AG04449 (cell line): ENCODE measurements around the gene CLCNKA.
A peak's percentile ranks its signal among the peaks of the same experiment; 100 is the strongest.

Experiments
- CTCF ChIA-PET: fragments of 350-600 bp; formaldehyde crosslinking; extraction: SDS; loops from one replicate; lab custom pipeline; 2021; ENCODE audit warnings: antibody characterized with exemption; lab: Yijun Ruan, JAX
- POLR2A ChIA-PET: fragments of 400-600, 350-600 bp; formaldehyde crosslinking; extraction: SDS; loops from one replicate; lab custom pipeline; 2020; ENCODE audit warnings: antibody characterized with exemption, inconsistent platforms; lab: Yijun Ruan, JAX
- DNase-seq: peaks from one replicate; pipeline ENCODE4 v3.0.0-alpha.2; 2010; ENCODE audit warnings: low read depth, low spot score
- H3K4me3 ChIP-seq: 2 replicates; pipeline ENCODE4 v1.5.1; 2011; ENCODE audit warnings: low read depth, mild to moderate bottlenecking, control low read depth, low read length
- TF ChIP-seq, protein P1 (sequence below): IDR thresholded peaks from one replicate; pipeline ENCODE4 v1.5.1; 2011; ENCODE audit warnings: mild to moderate bottlenecking, moderate library complexity, low read length, control low read depth, inconsistent platforms; ENCODE audit not compliant: insufficient read depth; ENCODE audit errors: missing control alignments

The CLCNKA gene

DNA sequence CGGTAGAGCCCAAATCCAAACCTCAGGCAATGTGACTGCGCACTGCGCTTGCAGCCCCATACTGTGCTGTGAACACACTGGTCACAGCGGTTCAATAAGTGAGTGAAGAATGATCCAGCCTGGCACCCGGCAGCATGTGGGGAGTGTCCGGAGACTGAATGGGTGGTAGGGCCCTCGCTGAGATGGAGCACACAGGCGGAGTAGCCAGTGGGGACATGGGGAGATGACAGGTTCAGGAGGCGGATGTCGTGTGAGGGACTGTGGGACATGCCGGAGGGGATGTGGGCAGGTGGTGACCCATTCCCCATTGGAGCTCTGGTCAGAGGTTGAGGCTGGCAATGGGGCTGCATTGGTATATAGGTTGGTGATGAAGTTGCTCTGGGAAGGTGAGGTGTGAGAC, 12.2 kb upstream of the CLCNKA start:
- CTCF ChIA-PET = interaction anchor here (0.6 to 11.1 kb wide), 29 partner anchors 10 to 354 kb away, joined by 3 to 141 read pairs (median 7); partner anchors contain the start of genes CLCNKA, FAM131C, HSPB7 and ZBTB17
- POLR2A ChIA-PET = no interaction called here
- TF ChIP-seq, protein P1, sequence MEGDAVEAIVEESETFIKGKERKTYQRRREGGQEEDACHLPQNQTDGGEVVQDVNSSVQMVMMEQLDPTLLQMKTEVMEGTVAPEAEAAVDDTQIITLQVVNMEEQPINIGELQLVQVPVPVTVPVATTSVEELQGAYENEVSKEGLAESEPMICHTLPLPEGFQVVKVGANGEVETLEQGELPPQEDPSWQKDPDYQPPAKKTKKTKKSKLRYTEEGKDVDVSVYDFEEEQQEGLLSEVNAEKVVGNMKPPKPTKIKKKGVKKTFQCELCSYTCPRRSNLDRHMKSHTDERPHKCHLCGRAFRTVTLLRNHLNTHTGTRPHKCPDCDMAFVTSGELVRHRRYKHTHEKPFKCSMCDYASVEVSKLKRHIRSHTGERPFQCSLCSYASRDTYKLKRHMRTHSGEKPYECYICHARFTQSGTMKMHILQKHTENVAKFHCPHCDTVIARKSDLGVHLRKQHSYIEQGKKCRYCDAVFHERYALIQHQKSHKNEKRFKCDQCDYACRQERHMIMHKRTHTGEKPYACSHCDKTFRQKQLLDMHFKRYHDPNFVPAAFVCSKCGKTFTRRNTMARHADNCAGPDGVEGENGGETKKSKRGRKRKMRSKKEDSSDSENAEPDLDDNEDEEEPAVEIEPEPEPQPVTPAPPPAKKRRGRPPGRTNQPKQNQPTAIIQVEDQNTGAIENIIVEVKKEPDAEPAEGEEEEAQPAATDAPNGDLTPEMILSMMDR = no peak
- no peak overlapping the region for H3K4me3 ChIP-seq
- no peak for DNase-seq

DNA sequence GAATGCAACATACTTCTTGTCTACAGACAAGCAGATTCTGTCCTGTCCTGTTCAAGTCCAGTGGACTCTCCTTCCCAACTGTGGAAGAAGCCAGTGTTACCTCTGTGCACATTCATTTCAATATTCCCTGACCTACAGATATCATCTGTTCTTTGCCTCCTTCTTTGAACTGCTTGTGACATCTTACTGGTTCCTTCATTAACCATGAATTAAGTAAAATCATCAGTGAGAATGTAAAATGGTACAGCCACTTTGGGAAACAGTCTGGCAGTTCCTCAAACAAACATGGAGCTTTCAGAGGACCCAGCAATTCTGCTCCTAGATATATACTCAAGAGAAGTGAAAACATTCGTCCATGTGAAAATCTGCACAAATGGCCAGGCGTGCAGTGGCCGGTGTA, 11.0 kb upstream of the CLCNKA start:
- no peak for DNase-seq
- ChIA-PET POLR2A (no interaction called here), CTCF (interaction anchor here (0.7 to 11.1 kb wide), 19 partner anchors 9 to 209 kb away, joined by 3 to 141 read pairs (median 7); partner anchors contain the start of genes CLCNKA, FAM131C, HSPB7 and ZBTB17)
- TF ChIP-seq, protein P1 = no peak
- H3K4me3 ChIP-seq = no peak overlapping the region

DNA sequence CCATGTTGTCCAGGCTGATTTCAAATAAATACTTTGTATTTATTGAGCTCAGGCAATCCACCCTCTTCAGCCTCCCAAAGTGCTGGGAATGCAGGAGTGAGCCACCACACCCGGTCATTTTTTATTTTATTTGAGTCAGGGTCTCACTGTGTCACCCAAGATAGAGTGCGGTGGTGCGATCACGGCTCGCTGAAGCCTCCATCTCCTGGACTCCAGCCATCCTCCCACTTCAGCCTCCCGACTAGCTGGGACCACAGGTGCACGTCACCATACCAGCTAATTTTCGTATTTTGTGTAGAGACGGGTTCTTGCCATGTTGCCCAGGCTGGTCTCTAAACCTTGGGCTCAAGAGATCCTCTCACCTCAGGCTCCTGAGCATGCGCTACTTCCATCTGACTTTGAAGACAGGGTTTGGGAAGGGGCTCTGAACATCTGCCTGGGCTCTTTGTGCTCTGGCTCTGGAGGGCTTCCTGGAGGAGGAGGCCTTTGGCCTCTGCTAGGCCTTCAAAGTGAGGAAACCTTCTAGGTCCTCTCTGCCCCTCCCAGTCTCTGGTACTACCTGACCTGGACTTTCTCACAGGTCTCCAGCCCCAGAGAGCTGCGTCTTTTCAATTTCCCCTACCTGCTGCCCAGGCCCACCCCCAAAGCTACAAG, 9.8 kb upstream of the CLCNKA start:
- H3K4me3 ChIP-seq = no peak overlapping the region
- TF ChIP-seq, protein P1 = no peak
- POLR2A ChIA-PET = no interaction called here
- CTCF ChIA-PET = interaction anchor here (0.9 to 11.1 kb wide), 8 partner anchors 14 to 175 kb away, joined by 3 to 141 read pairs (median 24); partner anchors contain the start of gene FAM131C
- no peak for DNase-seq

DNA sequence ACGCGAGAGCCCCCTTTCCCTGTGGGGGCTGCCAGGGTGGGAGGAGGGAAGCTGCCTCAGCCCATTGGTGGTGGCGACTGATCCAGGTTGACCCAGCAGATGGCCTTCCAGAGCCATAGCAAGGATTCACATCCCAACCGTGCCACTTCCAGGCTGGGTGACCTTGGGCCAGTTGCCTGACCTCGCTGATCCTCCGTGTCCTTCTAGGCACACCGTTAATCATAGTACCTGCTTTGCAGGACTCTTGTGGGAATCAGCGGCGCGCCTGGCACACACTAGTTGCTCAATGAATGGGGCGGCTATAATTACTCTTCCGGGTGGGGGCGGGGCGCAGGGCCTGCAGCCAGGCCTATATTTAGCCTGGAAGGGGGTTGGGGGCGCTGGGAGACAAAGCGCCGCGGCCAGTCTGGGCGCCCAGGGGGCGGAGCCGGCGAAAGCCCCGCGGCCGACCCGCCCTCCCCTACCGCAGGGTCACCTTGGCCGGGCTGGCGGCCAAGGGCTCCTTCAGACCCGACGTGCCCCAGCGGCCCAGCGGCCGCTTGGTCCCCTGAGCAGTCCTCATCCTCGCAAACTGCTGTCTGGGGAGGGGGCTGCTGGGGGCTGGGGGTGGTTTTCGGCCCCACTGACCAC, 9.1 kb upstream of the CLCNKA start:
- ChIA-PET POLR2A (no interaction called here), CTCF (interaction anchor here (1.3 to 11.1 kb wide), 6 partner anchors 15 to 66 kb away, joined by 4 to 141 read pairs (median 68); partner anchors contain the start of gene FAM131C)
- TF ChIP-seq, protein P1 = no peak
- no peak for DNase-seq
- H3K4me3 ChIP-seq = peak overlapping the region; percentile 43

DNA sequence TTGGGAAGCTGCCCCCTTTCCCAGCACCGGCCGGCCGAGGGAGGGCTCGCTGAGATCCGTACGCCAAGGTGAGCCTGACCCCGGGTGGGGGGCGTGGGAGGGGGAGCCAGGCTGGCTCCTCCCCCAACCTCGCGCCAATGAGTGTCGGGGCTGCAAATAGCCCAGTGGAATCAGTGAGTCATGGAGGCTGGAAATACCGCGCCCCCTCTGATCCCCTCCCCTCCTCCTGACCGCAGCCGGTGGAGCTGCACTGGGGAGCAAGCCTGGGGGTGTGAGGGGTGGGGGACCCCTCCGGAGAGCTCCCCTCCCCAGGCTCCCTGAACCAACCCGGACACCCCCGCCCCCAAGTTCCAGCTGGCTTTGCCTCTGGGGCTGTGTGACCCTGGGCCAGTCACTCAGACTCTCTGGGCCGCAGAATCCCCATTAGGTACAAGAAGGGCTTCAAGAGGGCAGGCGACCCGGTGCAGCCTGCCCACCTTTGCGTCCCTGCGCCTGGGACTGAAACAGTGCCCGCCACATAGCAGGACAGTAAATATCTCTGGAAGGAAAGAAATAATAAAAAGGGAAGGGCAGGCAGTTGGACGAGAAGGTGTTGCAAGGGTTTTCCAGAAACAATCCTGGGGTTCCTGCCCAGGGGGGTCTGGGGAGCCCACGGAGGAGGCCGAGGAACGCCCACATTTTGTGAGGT, 8.5 kb upstream of the CLCNKA start:
- TF ChIP-seq, protein P1 = no peak
- peak overlapping the region; percentile 43 for H3K4me3 ChIP-seq
- no peak for DNase-seq
- POLR2A ChIA-PET = no interaction called here
- CTCF ChIA-PET = interaction anchor here (0.8 to 11.1 kb wide), 6 partner anchors 13 to 198 kb away, joined by 3 to 141 read pairs (median 24); partner anchors contain the start of gene FAM131C
